Gastroesophageal sphincter (tissue), 2 donors: ENCODE results near the gene KLHL21.

Experiments used
- POLR2A ChIP-seq, 2 donors: fragments of 450-650 bp; IDR thresholded peaks; one replicate each; pipeline ENCODE4 v1.6.1; 2017; ENCODE audit warnings: antibody characterized with exemption in 2 of 2, mild to moderate bottlenecking in 2 of 2, moderate library complexity in 1 of 2
- POLR2AphosphoS5 ChIP-seq: sonication (generic); formaldehyde crosslinking; IDR thresholded peaks from one replicate; pipeline ENCODE4 v1.6.1; 2017; ENCODE audit warnings: antibody characterized with exemption

DNA sequence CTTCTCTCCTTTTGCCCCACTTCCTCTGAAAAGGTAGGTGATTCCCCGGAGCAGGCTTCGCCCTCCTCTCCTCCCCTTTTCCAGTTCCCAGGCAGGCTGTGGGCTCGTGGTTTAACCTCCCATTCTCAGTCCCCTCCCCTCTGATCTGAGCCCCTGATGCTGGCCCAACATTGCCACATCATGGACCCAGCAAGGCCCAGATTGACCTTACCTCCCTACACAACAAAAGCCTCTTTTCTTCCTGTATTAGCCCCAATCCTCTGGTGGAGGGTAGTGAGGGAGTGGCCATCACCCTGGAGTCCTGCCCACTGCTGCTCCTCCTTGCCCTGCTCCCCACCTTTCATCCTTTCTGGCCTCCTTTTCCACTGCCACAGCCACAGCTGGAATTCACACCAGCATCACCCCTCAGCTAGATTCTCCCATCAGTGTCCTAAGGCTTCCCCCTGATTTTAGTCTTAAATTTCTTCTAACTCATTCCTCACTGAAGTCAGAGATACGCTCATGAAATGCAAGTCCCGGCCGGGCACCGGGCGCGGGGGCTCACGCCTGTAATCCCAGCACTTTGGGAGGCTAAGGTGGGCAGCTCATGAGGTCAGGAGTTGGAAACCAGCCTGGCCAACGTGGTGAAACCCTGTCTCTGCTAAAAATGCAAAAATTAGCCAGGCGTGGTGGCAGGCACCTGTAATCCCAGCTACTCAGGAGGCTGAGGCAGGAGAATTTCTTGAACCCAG is 29.9 kb downstream of the KLHL21 start:
- TF ChIP-seq POLR2A (IDR thresholded peaks at IDR 0.05): no peak
- TF ChIP-seq POLR2AphosphoS5: no peak
